Effector CD4-positive, alpha-beta T cell (primary cell): ENCODE data around the gene TMCC3.
A peak's percentile ranks its signal among the peaks of the same experiment; 100 is the strongest.
"Not testable (repeated sequence)": the region's sequence is repeated elsewhere in the genome, so short reads cannot be mapped to it uniquely, and the experiment has no call there.

Experiments
- DNase-seq: peaks from one replicate; pipeline ENCODE4 v3.0.0-alpha.2; 2020

The TMCC3 gene

DNA sequence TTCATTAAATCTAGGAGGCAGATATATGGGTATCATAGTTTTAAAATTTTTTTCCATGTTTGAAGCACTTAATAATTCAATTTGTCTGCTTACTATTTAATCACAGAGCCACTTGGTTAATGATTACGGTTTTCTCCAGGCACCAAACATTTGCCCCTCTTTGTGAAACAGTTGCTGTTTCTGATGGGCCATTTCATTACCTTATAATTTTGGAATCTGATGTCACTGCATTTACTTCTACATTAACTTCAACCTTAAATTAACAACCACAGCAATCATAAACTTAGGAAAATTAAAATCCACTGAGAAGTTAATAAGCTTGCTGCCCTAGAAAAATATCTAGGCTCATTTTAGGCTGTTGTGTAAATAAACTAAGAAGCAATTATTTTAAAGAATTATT is 17.0 kb downstream of the TMCC3 start:
- no peak for DNase-seq

DNA sequence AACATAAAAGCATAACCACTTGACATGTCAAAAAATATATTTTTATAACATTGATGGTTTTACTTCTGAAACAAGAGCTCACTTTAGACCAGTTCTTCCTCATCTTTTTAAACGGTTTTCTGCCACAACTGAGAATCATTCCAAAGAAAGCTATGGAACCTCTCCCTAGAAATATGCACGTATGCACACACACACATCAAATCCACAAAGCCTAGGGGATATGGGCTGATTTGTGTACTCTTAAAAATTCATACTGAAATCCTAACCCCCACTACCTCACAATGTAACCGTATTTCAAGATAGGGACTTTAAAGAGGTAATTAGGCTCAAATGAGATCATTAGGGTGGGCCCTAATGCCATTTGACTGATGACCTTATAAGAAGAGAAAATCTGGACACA is 19.3 kb downstream of the TMCC3 start:
- DNase-seq = no peak

DNA sequence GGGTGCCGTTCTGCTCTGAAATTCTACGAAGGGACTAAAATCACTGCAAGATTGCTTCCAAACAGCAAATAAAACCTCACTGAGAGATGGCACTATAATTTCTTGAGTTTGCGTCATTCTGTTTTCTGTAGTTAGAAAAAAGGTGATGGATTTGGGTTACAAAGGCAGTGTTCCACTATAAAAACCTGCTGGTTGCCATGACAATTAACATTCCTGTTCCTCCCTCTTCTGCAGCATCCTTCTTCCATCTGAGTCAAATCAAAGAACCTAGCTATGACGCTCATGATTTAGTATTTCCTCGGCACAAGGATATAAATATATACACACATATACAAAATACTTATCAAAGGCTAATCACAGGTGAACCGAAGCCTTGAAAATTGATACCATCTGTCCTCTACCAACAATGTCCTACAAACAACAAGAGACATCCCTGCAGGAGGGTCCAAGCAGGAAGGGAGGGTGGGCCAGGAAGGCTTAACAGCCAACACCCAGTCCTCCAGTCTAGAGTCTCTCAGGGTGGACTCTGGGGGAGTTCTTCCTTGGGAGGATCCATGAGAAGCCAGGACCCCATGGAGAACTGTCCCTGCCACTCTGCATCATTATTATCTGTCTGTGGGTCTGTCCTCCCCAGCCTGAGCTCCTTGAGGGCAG is 21.4 kb downstream of the TMCC3 start:
- no peak for DNase-seq

DNA sequence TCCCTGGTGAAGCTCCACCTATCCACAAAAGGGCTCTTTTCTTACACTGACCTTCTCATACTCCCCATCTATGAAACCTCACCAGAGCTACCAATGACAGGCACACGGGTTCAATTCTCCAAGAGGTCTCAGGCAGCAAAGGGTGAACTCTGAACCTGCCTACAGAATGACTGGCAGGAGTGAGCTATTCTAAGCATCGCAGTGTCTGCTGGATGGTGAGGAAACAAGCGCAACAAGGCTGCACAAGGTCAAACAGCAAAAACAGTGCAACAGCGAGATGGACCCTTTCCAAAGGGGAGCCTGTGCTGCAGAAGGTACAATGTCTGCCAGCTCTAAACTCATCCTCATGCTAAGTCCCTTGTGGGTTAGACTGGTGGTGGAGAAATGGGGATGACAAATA is 22.0 kb downstream of the TMCC3 start:
- DNase-seq = no peak

DNA sequence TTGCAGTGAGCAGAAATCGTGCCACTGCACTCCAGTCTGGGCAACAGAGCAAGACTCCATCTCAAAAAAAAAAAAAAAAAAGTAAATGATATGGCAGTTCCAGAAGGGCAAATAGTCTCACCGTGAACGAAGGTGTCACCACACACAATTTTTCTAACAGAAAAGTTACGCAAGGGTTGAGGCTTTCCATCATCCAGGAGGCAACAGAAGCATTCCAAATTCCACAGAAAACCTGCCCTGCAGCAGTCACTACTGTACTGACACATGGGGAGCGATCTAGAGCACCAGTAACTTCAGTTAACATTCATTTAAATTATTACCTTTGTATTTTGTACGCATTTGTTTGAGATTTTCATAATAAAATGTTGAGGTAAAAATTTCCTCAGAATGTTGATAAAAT is 24.8 kb downstream of the TMCC3 start:
- DNase-seq = no peak

DNA sequence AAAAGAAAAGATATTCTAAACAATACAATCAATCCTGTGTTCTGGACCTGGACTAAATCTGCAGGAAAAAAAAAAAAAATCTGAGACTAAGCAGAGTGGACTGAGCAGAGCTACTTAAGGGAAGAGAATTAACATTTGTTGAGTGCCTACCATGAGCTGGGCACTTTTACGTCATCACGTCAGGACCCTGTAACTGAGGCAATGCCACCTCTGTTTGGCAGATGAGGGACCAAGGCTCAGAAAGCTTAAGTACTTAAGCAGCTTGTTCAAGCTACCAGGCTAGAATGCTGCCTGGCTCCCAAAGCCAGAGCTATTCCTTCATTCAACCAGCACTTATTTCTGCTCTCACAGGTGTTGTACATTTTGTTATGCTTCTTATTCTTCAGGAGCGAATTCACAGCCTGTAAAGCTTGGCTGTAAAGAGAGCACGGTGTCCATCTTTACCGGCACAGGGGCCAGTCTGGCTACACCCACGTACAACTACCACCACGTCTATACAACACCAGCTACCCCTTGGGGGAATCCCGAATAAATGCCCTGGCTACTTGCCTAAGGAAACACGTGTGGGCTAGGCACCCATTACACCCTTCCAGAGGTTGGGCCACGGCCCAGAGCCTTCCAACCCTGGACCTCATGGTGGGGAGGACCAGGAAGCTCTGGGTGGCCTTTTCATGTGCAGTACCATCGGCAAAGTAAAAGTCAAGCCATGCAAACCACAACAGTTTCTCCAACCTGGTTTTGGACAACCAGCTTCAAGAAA is 27.0 kb downstream of the TMCC3 start:
- DNase-seq = no peak

DNA sequence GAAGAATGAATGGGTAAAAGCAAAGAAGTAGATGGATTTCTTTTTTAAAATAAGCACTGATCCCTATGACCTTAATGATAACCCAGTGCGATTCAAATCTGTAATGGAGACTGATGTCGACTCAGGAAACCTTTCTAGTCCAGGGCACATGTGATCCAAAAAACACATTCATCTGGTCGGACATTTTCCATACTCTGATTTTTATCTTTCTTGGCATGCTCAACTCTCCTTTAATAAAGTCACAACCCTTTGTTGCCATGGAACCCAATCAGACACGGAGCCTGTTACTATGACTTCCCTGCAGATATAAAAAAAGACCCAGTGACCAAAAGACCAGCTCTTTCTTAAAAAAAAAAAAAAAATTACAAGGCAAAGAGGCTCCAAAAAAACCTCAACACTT is 27.9 kb downstream of the TMCC3 start:
- DNase-seq = no peak

DNA sequence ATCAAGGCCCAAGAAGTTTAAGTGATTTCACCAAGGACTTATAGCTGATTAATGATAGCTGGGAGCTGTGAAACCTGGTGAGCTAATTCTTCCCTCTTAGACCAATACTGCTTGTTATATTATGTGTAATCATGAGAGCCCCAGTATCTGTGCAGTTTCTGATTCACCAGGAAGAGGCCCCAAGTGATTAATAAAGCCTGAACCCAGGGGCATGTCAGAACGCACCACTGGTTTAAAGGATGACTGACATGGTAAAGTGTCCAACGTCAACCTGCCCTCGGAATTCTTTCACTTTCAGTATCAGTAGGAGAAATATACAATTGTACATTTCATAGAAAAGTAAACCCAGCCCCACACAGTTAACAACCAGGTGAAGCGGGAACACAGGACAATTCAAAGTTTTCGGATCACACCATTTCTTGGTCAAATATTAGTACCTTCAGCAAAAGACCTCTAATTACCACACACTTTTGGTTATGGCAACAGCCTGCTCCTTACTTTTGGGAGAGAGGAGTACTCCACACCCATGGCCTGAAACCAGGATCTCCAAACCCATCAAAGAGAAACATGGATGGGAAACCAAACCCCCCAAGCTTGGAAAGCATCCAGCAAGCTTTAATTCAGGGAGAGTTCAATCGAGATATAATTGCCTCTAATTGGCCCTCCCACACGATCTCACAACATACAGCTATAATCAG is 28.5 kb downstream of the TMCC3 start:
- no peak for DNase-seq

DNA sequence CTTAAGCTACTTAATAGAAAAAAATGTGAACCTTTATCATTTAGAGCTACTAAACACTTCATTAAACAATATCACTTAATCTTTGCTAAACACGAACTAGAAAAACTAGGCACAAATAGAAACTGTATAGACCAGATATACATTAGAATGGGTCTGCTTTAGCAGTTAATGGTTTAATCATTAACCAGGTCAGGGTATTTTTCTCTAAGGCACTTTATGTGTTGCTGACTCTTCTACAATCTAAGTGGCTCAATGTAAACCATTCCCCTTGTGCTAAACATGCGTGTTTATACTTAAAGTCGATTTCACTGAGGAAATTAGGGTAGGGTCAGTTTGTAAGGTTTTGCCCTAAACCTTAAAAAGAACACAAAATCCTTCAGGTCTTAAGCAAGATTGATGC is 29.7 kb downstream of the TMCC3 start:
- DNase-seq = no peak

DNA sequence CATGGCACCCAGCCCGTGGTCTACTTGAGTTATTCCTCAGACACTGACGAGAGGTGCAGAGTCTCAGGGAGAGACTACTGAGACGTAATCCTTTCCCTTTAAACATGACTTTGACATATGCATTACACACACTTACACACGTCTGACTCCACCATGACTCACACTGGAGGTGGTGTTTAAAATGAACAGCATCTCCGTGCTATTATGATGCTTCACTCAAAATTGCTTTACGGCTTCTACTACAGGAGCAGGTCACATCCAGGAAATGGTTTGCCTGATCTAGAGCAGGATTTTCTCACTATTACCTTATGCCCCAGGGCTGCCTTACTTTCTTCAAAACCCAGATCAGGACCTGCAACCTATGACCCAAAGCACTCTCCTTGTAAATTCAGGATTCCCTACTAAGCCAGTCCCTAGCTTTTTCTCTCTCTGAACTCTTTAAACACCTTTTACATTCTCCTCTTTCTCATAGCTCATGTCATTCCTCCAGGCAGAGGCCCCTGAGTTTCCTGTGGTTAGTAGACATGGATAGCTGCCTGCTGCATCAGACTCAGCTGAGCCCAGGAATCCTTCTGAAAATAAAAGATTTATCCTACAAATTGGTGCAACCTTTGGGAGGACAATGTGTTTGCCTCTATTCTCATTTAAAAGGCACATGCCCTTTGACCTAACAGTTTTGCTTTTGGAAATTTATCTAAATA is 31.2 kb downstream of the TMCC3 start:
- no peak for DNase-seq

DNA sequence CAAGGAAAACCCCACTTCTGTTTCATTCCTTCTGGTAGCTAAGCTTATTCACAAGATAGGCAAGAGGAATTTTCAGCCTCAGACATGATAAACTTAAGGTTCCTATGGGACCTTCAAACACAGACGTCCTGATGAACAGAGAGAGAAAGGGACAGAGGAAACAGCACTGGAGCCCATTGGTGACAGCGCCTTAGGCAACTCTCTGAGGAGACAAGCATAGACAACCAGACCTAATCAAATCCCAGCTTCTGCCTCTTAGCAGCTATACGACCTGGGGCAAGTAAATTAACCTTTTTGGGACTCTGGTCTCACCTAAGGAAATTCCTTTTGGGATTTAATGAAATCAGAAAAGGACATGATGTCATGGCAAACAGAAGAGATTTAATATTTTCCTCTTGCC is 33.3 kb downstream of the TMCC3 start:
- no peak for DNase-seq

DNA sequence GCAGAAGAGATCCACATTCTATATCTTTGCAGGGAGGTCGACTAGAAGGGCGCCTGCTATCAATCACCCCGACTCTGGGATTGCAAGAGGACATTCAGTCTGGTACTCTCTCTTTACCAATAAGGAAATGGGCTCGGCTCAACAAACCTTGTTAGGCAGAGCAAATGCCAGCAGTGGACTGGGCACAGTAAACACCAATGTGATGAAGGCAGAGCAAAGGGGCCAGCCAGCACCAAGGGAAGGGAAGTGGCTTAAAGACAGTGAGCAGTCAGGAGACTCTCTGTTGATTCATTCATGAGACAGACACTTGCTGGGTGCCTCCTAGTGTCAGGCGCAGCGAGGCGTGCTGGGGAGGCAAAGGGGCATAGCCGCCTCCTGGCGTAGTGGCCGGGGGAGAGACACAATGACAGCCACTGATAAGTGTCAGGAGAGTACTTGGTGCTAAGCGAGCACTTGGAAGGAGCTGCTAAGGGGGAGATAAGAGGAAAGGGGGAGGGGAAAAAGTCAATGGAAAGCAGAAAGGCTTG is 34.1 kb downstream of the TMCC3 start:
- no peak for DNase-seq

DNA sequence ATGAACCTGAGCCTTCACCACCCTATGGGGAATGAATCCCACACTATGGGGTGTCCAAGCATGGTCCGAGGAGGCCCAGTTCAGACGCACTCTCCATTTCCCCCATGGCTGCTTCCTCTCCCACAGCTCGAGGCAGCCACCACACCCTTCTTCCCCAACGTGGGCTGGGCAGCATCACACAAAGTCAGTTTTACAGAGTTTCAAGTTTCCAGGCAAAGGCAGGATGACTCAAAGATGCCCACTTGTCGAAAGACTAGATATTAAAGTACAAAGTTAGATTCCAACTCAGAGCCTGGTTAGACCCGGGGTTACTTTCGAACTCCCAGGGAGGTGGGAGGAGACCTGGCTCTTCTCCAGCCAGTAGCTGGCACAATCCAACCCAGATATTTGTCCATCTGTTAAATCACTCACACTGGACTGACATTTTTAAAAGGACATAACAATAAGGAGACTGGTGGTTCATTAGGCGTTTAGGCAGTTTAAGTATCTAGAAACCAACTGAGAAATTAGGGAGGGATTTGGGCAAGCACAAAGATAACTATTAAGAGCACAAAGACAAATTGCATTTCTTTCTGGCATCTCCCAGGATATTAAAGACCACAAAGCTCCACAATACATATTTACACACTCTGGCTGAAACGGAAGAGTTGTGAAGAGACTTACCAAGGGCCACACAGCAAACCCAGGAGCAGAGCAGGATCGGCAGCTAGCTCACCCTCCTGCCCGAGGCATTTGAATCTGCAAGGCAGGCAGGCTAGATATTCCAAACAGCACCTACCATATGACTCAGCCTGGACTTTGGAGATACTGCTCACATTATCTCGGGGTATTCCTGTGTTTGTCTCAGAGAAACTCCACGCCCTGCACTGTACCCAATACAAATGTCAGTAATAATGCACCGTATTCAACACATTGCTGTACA is 34.8 kb downstream of the TMCC3 start:
- DNase-seq = no peak

DNA sequence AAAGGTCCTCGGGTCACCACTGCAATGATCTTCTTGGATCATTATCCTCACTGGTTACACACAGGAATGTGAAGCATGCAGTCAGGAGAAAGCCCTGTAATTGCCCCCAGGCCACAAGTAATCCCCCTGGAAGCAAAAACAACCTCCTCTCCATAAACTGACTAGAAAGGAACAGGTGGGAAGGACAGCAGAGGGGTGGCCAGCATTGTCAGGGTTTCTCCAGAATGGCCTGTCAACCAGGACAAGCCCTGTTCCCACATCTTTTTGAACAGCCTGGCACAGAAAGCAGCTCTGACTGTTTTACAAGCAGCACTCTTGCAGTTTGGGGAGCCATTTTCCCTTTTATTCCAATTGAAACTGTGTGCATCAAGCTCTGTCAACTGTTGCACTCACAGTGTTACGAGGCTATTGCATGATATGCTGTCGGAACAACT is 36.1 kb downstream of the TMCC3 start:
- no peak for DNase-seq

DNA sequence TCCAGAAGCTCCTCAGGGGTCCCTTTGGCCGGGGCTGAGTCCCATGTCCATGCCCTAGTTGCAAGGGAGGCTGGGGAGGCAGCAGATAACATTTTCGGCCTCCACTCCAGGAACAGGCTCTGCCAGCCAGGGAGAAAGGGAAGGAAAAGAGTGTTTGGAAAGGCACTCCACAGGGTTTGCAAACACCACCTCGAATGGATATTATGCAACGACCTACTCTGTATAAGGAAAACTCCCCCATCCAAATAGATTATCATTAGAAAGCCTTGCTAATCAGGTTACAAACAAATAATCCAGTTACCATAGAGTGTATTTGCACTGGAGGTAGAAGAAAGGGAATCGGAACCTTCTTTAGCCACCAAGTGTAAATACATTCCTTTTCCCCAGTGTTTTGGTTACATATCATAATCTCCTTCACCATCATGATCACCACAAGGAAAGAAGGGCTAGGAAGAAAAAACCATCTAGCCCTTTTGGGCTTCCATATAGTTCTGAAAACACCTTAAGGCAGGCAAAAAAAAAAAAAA is 40.4 kb downstream of the TMCC3 start:
- no peak for DNase-seq

DNA sequence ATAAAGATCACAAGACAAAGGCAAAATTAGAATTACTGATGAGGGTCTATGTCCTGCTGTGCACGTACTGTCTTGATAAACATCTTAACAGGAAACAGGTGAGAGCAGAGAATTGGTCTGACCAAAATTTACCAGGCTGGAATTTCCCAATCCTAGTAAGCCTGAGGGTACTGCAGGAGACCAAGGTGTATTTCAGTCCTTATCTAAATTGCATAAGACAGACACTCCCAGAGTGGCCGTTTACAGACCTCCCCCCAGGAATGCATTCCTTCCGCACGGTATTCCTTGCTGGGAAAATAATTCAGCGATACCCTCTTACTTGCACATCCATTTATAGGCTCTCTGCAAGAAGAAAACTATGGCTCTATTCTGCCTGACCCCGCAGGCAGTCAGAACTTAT is 43.5 kb downstream of the TMCC3 start:
- DNase-seq = not testable (repeated sequence)

DNA sequence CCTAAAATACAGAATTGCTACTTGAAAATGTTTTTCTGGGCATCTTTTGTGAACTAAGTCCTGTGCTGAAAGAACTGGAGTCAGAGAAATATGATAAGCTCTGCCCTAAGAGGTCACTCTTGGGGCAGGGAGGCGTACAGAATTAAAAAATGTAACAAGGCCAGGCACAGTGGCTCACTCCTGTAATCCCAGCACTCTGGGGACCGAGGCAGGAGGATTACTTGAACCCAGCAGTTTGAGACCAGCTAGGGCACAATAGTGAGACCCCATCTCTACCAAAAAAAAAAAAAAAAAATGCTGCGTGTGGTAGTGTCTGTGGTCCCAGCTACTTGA is 46.0 kb downstream of the TMCC3 start:
- DNase-seq = no peak

DNA sequence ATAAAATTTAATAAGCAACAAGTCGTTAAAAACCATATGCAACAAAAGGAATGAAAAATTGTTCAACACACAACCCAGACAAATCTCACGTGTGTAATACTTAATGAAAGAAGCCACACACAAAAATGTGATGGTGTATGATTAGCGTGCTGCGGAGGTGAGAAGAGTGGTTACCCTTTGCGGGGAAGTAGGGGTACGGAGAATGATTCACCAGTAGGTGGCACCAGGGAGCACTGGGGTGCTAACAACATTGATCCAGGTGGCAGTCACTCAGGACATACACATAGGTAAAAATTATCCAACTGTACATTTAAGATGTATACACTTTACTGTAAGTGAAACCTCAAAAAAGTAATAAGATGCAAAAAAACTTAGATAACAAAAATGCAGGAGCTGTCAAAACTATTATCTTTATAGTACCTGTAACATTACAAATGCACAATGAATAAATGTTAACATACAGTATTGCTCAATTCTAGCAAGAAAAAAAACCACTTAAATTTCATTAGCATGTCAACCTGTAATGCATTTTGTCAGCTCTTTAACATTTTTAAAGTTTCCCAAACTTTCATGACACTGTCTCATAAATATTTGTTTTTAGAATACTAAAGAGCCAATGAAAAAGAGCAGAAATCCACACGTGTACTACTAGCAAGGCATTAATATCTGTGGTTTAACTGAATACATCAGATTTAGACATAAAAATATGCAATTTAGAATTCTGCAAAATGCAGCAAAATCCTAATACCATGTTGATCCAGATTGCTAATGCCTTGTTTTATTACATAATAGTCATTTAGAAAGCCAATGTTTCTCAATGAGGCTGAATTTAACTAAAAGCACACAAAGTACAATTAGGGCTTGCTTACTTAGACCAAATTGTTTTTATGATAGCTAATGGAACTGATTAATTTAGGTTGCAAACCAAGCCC is 46.7 kb downstream of the TMCC3 start:
- peak; percentile 31 for DNase-seq

DNA sequence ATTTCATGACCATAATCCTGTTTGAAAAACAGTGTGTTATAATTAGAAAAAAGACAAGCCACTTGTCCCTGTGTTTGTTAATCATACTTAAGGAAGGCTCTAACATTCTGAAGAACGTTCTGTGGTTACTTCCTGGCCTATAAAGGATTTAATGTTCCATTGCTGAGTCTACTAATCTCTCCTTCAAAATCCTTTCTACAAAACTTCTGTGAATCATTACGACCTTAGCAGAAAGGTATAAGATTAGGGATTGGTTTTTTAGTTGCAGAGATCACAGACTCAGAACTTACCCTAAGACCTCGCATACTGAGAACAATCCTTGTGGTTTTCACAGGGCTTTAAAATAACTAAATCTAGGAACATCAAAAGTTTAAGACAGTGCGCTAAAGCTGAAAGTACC is 48.3 kb downstream of the TMCC3 start:
- DNase-seq = no peak

DNA sequence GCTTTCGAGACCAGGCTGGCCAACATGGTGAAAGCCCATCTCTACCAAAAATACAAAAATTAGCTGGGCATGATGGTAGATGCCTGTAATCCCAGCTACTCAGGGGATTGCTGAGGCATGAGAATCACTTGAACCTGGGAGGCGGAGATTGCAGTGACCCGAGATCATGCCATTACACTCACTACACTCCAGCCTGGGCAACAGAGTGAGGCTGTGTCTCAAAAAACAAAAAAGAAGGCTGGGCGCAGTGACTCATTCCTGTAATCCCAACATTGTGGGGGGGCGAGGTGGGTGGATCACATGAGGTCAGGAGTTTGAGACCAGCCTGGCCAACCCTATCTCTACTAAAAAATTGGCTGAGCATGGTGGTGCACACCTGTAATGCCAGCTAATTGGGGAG is 49.0 kb downstream of the TMCC3 start:
- DNase-seq = not testable (repeated sequence)

DNA sequence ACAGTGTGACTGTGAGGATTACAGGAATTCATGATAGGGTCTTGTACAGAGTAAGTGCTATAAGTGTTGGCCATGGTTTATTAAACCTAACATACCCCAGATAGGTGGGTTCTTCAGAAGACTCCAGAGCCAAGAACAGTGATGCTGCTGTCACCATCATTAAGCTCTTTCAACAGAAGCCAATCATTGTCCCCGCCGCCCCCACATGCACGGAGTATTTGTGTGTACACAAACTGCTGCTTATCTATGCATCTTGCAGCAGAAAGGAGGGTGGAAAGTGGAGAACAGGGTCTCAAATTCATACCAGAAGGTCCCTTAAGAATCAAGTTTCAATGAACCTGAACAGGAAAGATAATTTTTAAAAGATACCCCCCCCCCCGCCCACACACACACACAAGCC is 51.2 kb downstream of the TMCC3 start:
- no peak for DNase-seq
